ENCODE results near the gene LRRC74B. TPM values are rescaled to one million over a fixed set of nuclear protein-coding genes. Genes with fewer than 3 reads are reported as not detected.

The LRRC74B gene
- total RNA-seq, 1 experiment from 2014 or later, result not detected

Other genes with a start within 250 kb of the LRRC74B start
- 29.9 and 38.0 TPM in 2 replicates for gene PI4KA, start 187.1 kb upstream of the LRRC74B start, total RNA-seq (2014; rRNA removed; shearing (Covaris generic); ENCODE audit: low replicate concordance)
- 6.9 and 9.6 TPM in 2 replicates for gene SNAP29, start 186.9 kb upstream of the LRRC74B start, total RNA-seq (2014; rRNA removed; shearing (Covaris generic); ENCODE audit: low replicate concordance)
- 25.5 and 30.6 TPM in 2 replicates for gene CRKL, start 128.5 kb upstream of the LRRC74B start, total RNA-seq (2014; rRNA removed; shearing (Covaris generic); ENCODE audit: low replicate concordance)
- 9.6 and 10.9 TPM in 2 replicates for gene AIFM3, start 78.7 kb upstream of the LRRC74B start, total RNA-seq (2014; rRNA removed; shearing (Covaris generic); ENCODE audit: low replicate concordance)
- 27.5 and 50.7 TPM in 2 replicates for gene LZTR1, start 63.6 kb upstream of the LRRC74B start, total RNA-seq (2014; rRNA removed; shearing (Covaris generic); ENCODE audit: low replicate concordance)
- 55.0 and 75.9 TPM in 2 replicates for gene THAP7, start 43.8 kb upstream of the LRRC74B start, total RNA-seq (2014; rRNA removed; shearing (Covaris generic); ENCODE audit: low replicate concordance)
- gene P2RX6, start 30.8 kb upstream of the LRRC74B start, total RNA-seq (2014; rRNA removed; shearing (Covaris generic); ENCODE audit: low replicate concordance), result 8.6 and 9.2 TPM in 2 replicates
- gene SLC7A4, start 13.4 kb upstream of the LRRC74B start, total RNA-seq (2014; rRNA removed; shearing (Covaris generic); ENCODE audit: low replicate concordance), result not detected in 2 replicates

Measured in Caki2 (cell line).